ENCODE results near the gene TLR4. TPM values are rescaled to one million over a fixed set of nuclear protein-coding genes. Genes with fewer than 3 reads are reported as not detected.

TLR4 gene
- 14.4 TPM for total RNA-seq
- long read RNA-seq, full-length matches to known transcripts = 3 of 15 reads
- long read RNA-seq, partial matches to known transcripts = 11 of 15 reads
- long read RNA-seq, other reads (novel, unspliced or antisense) = 1 of 15 reads

GRCh38 chr9:117704024-117704575 is at the start of gene TLR4:
Gene TLR4, plus strand, starts transcription at chr9:117704403. Its CDS starts 70 bp downstream, at chr9:117704473.
- DNase-seq (peak; percentile 67), ATAC-seq (peak; percentile 92)
- intact Hi-C loops (cut with micrococcal nuclease) = no loop called here

- intact Hi-C loops (cut with micrococcal nuclease) = no loop called here
- no peak for DNase-seq
- ATAC-seq = no peak
Measured at GRCh38 chr9:117656002-117656401, 48.2 kb upstream of the TLR4 start.

- intact Hi-C loops (cut with micrococcal nuclease) = no loop called here
- DNase-seq (no peak), ATAC-seq (no peak)
Measured at GRCh38 chr9:117662651-117663050, 41.6 kb upstream of the TLR4 start.

DNA sequence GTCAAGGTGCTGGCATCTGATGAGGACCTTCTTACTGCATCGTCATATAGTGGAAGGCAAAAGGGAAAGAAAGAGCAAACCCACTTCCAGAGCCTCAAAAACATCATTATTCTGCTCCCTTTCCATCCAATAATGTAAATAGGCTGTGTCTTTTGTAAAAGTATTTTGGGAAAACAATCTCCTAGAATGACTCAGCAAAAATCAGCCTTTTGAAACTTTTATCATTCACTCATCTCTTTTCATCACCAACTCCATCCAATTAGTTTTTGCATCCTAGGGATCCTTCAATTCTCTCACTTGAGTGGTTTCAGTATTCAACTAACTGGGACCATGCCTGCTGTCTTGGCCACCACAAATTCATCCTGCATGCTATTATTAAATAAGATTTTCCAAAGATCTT is 39.8 kb upstream of the TLR4 start:
- ATAC-seq (no peak), DNase-seq (no peak)
- intact Hi-C loops (cut with micrococcal nuclease) = no loop called here

- DNase-seq (no peak), ATAC-seq (no peak)
- intact Hi-C loops (cut with micrococcal nuclease) = no loop called here
Measured at GRCh38 chr9:117665601-117666385, 38.4 kb upstream of the TLR4 start.

- intact Hi-C loops (cut with micrococcal nuclease) = no loop called here
- DNase-seq (no peak), ATAC-seq (no peak)
Measured at GRCh38 chr9:117671468-117671867, 32.7 kb upstream of the TLR4 start.

GRCh38 chr9:117672369-117672768 is 31.8 kb upstream of the TLR4 start:
- intact Hi-C loops (cut with micrococcal nuclease) = no loop called here
- no peak for DNase-seq
- no peak for ATAC-seq

GRCh38 chr9:117677572-117677971 is 26.6 kb upstream of the TLR4 start:
- intact Hi-C loops (cut with micrococcal nuclease) = no loop called here
- ATAC-seq (no peak), DNase-seq (no peak)

GRCh38 chr9:117678871-117679270 is 25.3 kb upstream of the TLR4 start:
- DNase-seq (no peak), ATAC-seq (no peak)
- intact Hi-C loops (cut with micrococcal nuclease) = no loop called here

GRCh38 chr9:117679416-117679815 is 24.8 kb upstream of the TLR4 start:
- no peak for ATAC-seq
- intact Hi-C loops (cut with micrococcal nuclease) = no loop called here

DNA sequence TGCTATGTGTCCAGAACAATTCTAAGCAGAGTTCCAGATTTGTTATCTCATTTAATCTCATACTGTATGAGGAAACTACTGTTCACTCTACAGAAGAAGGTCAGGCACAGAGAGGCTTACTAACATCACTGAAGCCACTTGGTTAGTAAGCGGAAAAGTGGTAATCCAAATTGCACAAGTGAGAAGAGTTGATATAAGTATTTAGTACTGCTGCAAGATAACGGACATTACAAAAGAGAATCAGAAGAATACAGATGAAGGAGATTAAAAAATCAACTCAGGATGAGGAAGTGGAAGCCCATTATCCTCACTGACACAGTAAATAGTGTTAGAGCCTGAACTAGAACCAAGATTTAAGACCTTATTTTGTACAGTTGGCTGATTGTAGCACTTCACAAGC is 22.3 kb upstream of the TLR4 start:
- intact Hi-C loops (cut with micrococcal nuclease) = no loop called here
- DNase-seq (no peak), ATAC-seq (no peak)

More at GRCh38 chr9:117679416-117679815, 24.8 kb upstream of the TLR4 start:
- no peak for DNase-seq

DNA sequence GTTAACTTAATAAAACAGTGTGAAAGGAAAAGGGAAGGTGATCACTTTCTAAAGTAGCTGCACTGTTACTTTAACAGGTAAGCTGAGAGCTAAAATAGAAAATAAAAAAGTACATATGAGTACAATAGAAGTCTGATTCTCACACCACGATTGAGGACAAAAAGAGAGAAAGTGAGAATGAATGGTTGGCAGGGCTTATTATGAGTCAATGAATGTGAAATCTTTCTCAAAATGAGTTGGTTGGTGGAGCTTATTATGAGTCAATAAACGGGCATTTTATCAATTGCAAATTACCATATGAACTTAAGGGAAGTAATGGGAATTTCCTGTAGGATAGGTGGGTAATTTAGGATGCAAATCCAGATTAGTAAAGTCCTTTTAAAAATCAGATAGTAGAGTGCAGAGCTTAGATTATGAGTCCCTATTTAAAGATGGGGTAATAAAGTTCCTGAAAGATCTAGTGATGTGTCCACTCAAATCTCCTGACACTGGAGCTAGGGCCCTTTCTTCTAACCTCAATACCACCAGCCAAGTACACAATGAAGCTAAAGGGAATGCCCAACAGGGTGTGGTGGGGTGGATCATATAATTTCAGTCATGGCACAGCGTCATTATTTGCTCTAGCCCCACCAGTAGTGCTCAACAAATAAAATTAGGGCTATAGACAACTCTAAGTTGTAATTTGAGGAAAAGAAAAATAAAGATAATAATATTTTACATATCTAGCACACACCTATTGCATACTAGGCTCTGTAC is 21.1 kb upstream of the TLR4 start:
- DNase-seq (no peak), ATAC-seq (no peak)
- intact Hi-C loops (cut with micrococcal nuclease) = no loop called here

DNA sequence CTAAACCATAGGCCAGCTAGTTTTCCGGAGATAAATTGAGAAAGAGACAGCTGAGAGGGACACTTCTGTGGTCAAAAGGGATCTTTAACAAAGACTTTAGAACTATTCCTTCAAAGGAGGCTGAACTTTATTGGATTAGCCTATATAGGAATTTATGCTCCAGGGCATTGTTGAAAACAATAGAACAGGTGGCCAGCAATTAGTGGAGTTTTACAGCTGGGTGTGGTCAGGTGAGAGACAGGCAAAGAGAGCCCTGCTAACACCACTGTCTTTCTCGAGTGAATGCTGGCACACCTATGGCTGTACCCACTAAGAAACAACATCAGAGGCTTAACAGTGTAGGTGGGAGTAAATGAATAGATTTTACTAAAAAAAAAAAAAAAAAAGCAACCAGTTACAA is 16.7 kb upstream of the TLR4 start:
- ATAC-seq (no peak), DNase-seq (no peak)
- intact Hi-C loops (cut with micrococcal nuclease) = no loop called here

GRCh38 chr9:117691367-117691766 is 12.8 kb upstream of the TLR4 start:
- intact Hi-C loops (cut with micrococcal nuclease) = no loop called here
- no peak for DNase-seq
- ATAC-seq = no peak

GRCh38 chr9:117696154-117696553 is 8.0 kb upstream of the TLR4 start:
- ATAC-seq (no peak), DNase-seq (no peak)
- intact Hi-C loops (cut with micrococcal nuclease) = no loop called here

DNA sequence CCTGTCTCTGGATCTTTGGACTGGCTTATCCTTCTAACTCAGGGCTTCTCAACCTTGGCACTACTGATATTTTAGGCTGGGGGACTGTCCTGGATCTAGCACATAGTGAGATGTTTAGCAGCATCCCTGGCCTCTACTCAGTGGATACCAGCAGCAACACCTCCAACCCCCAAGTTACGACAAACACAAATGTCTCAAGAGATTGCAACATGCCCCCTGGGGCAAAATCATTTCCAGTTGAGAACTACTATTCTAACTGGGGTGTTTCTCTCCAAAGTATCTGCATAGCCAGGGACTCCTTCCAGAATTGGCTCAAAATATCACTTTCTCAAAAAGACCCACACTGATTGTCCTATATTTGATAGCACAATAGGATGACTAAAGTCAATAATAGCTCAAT is 7.2 kb upstream of the TLR4 start:
- intact Hi-C loops (cut with micrococcal nuclease) = no loop called here
- ATAC-seq (no peak), DNase-seq (no peak)

- DNase-seq (no peak), ATAC-seq (peak; percentile 4)
- intact Hi-C loops (cut with micrococcal nuclease) = no loop called here
Measured at GRCh38 chr9:117703537-117703936, 666 bp upstream of the TLR4 start.

- DNase-seq = no peak
- ATAC-seq = peak; percentile 23
- intact Hi-C loops (cut with micrococcal nuclease) = no loop called here
Measured at GRCh38 chr9:117704597-117704996, 394 bp downstream of the TLR4 start.

GRCh38 chr9:117705386-117705785 is 1.2 kb downstream of the TLR4 start:
- ATAC-seq = no peak

GRCh38 chr9:117706421-117707116 is 2.4 kb downstream of the TLR4 start:
- intact Hi-C loops (cut with micrococcal nuclease) = no loop called here

More at GRCh38 chr9:117705386-117705785, 1.2 kb downstream of the TLR4 start:
- DNase-seq = no peak
- intact Hi-C loops (cut with micrococcal nuclease) = no loop called here

More at GRCh38 chr9:117706421-117707116, 2.4 kb downstream of the TLR4 start:
- DNase-seq = no peak
- ATAC-seq = no peak

Data from left ventricle myocardium superior (tissue), 1 donor.